ENCODE measurements around the gene TRIM40. TPM values are rescaled to one million over a fixed set of nuclear protein-coding genes. Genes with fewer than 3 reads are reported as not detected.

The TRIM40 gene
- polyA plus RNA-seq, 1 experiment, result not detected

GRCh38 chr6:30156262-30156599 is 20.3 kb downstream of the TRIM40 start:
- no peaks in the 10 kb centered on the region for H3K36me3 ChIP-seq (ENCODE audit: control insufficient read depth, insufficient read depth, low read length)
- TF ChIP-seq CTCF (IDR thresholded peaks at IDR 0.05; ENCODE audit: insufficient read depth, low read depth, low read length), result no peak
- peaks cover 4% of the 10 kb centered on the region; the same call in 1 of the 2 replicates for H3K27me3 ChIP-seq (ENCODE audit: control insufficient read depth, insufficient read depth, low read length)
- H3K4me3 ChIP-seq (ENCODE audit: low read depth, low read length), result no peak overlapping the region
- CTCF ChIA-PET, result interaction anchor here (5.6 kb wide), 1 partner anchor 25 kb away, joined by 39 read pairs; no protein-coding TSS in a partner anchor
- POLR2A ChIA-PET, result no interaction called here
- no peak for DNase-seq (ENCODE audit: low read depth)

GRCh38 chr6:30156774-30157173 is 20.8 kb downstream of the TRIM40 start:
- TF ChIP-seq CTCF (IDR thresholded peaks at IDR 0.05; ENCODE audit: insufficient read depth, low read depth, low read length), result no peak
- POLR2A ChIA-PET, result no interaction called here
- peaks cover 4% of the 10 kb centered on the region; the same call in 1 of the 2 replicates for H3K27me3 ChIP-seq (ENCODE audit: control insufficient read depth, insufficient read depth, low read length)

GRCh38 chr6:30157581-30157980 is 21.6 kb downstream of the TRIM40 start:
- no peak for DNase-seq (ENCODE audit: low read depth)
- Histone ChIP-seq H3K4me3 (ENCODE audit: low read depth, low read length) (no peak overlapping the region), H3K36me3 (ENCODE audit: control insufficient read depth, insufficient read depth, low read length) (no peaks in the 10 kb centered on the region), H3K27me3 (ENCODE audit: control insufficient read depth, insufficient read depth, low read length) (peaks cover 4% of the 10 kb centered on the region; the same call in 1 of the 2 replicates)
- ChIA-PET CTCF (no interaction called here), POLR2A (no interaction called here)
- TF ChIP-seq CTCF (IDR thresholded peaks at IDR 0.05; ENCODE audit: insufficient read depth, low read depth, low read length), result no peak

More at GRCh38 chr6:30156774-30157173, 20.8 kb downstream of the TRIM40 start:
- no peaks in the 10 kb centered on the region for H3K36me3 ChIP-seq (ENCODE audit: control insufficient read depth, insufficient read depth, low read length)
- no peak for DNase-seq (ENCODE audit: low read depth)
- CTCF ChIA-PET, result no interaction called here
- no peak overlapping the region for H3K4me3 ChIP-seq (ENCODE audit: low read depth, low read length)

- TF ChIP-seq CTCF (IDR thresholded peaks at IDR 0.05; ENCODE audit: insufficient read depth, low read depth, low read length), result no peak
- Histone ChIP-seq H3K36me3 (ENCODE audit: control insufficient read depth, insufficient read depth, low read length) (no peaks in the 10 kb centered on the region), H3K4me3 (ENCODE audit: low read depth, low read length) (no peak overlapping the region), H3K27me3 (ENCODE audit: control insufficient read depth, insufficient read depth, low read length) (peaks cover 4% of the 10 kb centered on the region; the same call in 1 of the 2 replicates)
- no peak for DNase-seq (ENCODE audit: low read depth)
- ChIA-PET POLR2A (no interaction called here), CTCF (no interaction called here)
Measured at GRCh38 chr6:30157999-30158398, 22.1 kb downstream of the TRIM40 start.

- Histone ChIP-seq H3K4me3 (ENCODE audit: low read depth, low read length) (no peak overlapping the region), H3K27me3 (ENCODE audit: control insufficient read depth, insufficient read depth, low read length) (peaks cover 4% of the 10 kb centered on the region; the same call in 1 of the 2 replicates), H3K36me3 (ENCODE audit: control insufficient read depth, insufficient read depth, low read length) (no peaks in the 10 kb centered on the region)
- CTCF ChIA-PET, result no interaction called here
- no peak for DNase-seq (ENCODE audit: low read depth)
- no peak for TF ChIP-seq CTCF (IDR thresholded peaks at IDR 0.05; ENCODE audit: insufficient read depth, low read depth, low read length)
- POLR2A ChIA-PET, result no interaction called here
Measured at GRCh38 chr6:30158475-30159040, 22.6 kb downstream of the TRIM40 start.

Measured in BJ (cell line).